Measurements from ENCODE around the gene SCARF1. TPM values are rescaled to one million over a fixed set of nuclear protein-coding genes. Genes with fewer than 3 reads are reported as not detected.

The SCARF1 gene
- total RNA-seq, 1 donor from 2014 or later, result 0.64 TPM

DNA sequence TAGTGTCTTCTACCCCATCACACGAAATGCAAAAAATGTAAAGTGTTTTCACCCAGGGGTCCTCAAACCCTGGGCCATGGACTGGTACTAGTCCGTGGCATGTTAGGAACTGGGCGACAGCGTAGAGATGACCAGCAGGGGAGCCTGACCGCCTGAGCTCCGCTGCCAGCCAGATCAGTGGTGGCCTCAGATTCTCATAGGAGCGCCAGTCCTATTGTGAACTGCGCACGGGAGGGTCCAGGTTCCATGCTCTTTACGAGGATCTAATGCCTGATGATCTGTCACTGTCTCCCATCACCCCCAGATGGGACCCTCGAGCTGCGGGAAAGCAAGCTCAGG lies 4.5 kb downstream of the SCARF1 start:
- Mint-ChIP-seq H3K4me1 (ENCODE audit: unreplicated experiment) (peaks cover 7% of the 10 kb centered on the region), H3K4me3 (ENCODE audit: unreplicated experiment) (no peak overlapping the region), H3K36me3 (ENCODE audit: unreplicated experiment) (no peaks in the 10 kb centered on the region), H3K9me3 (ENCODE audit: unreplicated experiment) (no peaks in the 10 kb centered on the region), H3K27me3 (ENCODE audit: unreplicated experiment) (no peaks in the 10 kb centered on the region), H3K27ac (ENCODE audit: unreplicated experiment) (no peak overlapping the region)
- TF ChIP-seq, protein P1, sequence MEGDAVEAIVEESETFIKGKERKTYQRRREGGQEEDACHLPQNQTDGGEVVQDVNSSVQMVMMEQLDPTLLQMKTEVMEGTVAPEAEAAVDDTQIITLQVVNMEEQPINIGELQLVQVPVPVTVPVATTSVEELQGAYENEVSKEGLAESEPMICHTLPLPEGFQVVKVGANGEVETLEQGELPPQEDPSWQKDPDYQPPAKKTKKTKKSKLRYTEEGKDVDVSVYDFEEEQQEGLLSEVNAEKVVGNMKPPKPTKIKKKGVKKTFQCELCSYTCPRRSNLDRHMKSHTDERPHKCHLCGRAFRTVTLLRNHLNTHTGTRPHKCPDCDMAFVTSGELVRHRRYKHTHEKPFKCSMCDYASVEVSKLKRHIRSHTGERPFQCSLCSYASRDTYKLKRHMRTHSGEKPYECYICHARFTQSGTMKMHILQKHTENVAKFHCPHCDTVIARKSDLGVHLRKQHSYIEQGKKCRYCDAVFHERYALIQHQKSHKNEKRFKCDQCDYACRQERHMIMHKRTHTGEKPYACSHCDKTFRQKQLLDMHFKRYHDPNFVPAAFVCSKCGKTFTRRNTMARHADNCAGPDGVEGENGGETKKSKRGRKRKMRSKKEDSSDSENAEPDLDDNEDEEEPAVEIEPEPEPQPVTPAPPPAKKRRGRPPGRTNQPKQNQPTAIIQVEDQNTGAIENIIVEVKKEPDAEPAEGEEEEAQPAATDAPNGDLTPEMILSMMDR (IDR thresholded peaks at IDR 0.05), result no peak
- DNase-seq (ENCODE audit: extremely low spot score, unreplicated experiment), result no peak

DNA sequence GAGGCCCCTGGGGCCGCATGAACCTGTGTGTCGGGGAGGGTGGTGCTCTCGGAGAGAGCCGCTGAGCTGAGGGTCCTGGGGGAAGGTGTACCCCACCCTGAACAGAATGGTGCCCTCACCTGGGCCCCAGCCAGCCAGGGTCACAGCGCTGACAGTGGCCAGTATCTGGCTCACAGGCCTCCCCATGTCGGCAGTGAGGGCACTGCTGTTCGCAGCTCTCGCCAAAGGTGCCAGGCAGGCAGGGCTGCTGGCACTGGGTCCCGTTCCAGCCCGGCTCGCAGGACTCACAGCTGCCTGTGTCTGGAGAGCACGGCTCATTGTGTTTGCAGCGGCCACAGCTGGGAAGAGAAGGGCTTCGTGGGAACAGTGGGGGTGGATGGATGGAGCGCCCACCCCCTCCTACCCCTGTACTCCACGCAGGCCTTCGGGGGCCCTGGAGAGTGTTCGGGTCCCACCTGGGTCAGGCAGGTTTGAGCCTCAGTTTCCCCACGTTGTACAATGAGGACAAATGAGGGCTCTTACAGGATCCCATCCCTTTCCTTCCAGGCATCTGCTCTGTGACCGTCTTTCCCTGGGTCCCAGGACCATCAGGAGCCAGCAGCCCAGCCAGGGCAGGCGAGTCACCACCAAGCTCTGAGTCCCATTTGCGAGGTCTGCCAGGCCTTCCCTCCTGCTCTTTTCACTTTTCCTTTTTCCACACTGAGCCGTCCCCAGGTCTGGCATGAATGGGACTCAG lies 5.0 kb downstream of the SCARF1 start:
- Mint-ChIP-seq H3K27ac (ENCODE audit: unreplicated experiment) (no peak overlapping the region), H3K4me3 (ENCODE audit: unreplicated experiment) (no peak overlapping the region), H3K9me3 (ENCODE audit: unreplicated experiment) (no peaks in the 10 kb centered on the region), H3K36me3 (ENCODE audit: unreplicated experiment) (no peaks in the 10 kb centered on the region), H3K27me3 (ENCODE audit: unreplicated experiment) (no peaks in the 10 kb centered on the region), H3K4me1 (ENCODE audit: unreplicated experiment) (peaks cover 7% of the 10 kb centered on the region)
- TF ChIP-seq, protein P1 (IDR thresholded peaks at IDR 0.05), result no peak
- no peak for DNase-seq (ENCODE audit: extremely low spot score, unreplicated experiment)

- Mint-ChIP-seq H3K4me1 (ENCODE audit: unreplicated experiment) (peaks cover 4% of the 10 kb centered on the region), H3K36me3 (ENCODE audit: unreplicated experiment) (no peaks in the 10 kb centered on the region), H3K9me3 (ENCODE audit: unreplicated experiment) (no peaks in the 10 kb centered on the region), H3K27ac (ENCODE audit: unreplicated experiment) (no peak overlapping the region), H3K27me3 (ENCODE audit: unreplicated experiment) (no peaks in the 10 kb centered on the region), H3K4me3 (ENCODE audit: unreplicated experiment) (no peak overlapping the region)
- no peak for DNase-seq (ENCODE audit: extremely low spot score, unreplicated experiment)
- TF ChIP-seq, protein P1 (IDR thresholded peaks at IDR 0.05), result no peak
These were observed 5.9 kb downstream of the SCARF1 start for GRCh38 chr17:1639549-1640180.

- TF ChIP-seq, protein P1 (IDR thresholded peaks at IDR 0.05), result no peak
- H3K27me3 Mint-ChIP-seq (ENCODE audit: unreplicated experiment), result no peaks in the 10 kb centered on the region
- H3K4me3 Mint-ChIP-seq (ENCODE audit: unreplicated experiment), result no peak overlapping the region
- H3K9me3 Mint-ChIP-seq (ENCODE audit: unreplicated experiment), result no peaks in the 10 kb centered on the region
- H3K27ac Mint-ChIP-seq (ENCODE audit: unreplicated experiment), result no peak overlapping the region
- no peaks in the 10 kb centered on the region for H3K4me1 Mint-ChIP-seq (ENCODE audit: unreplicated experiment)
- no peaks in the 10 kb centered on the region for H3K36me3 Mint-ChIP-seq (ENCODE audit: unreplicated experiment)
- DNase-seq (ENCODE audit: extremely low spot score, unreplicated experiment), result no peak
These were observed 6.8 kb downstream of the SCARF1 start for GRCh38 chr17:1638624-1639300.

GRCh38 chr17:1638171-1638590 lies 7.4 kb downstream of the SCARF1 start:
- Mint-ChIP-seq H3K4me3 (ENCODE audit: unreplicated experiment) (no peak overlapping the region), H3K27ac (ENCODE audit: unreplicated experiment) (no peak overlapping the region), H3K27me3 (ENCODE audit: unreplicated experiment) (no peaks in the 10 kb centered on the region), H3K9me3 (ENCODE audit: unreplicated experiment) (no peaks in the 10 kb centered on the region), H3K36me3 (ENCODE audit: unreplicated experiment) (no peaks in the 10 kb centered on the region), H3K4me1 (ENCODE audit: unreplicated experiment) (no peaks in the 10 kb centered on the region)
- TF ChIP-seq, protein P1 (IDR thresholded peaks at IDR 0.05), result no peak
- DNase-seq (ENCODE audit: extremely low spot score, unreplicated experiment), result no peak
